HepG2 (cell line): Measurements from ENCODE around the gene ABAT. TPM values are rescaled to one million over a fixed set of nuclear protein-coding genes. Genes with fewer than 3 reads are reported as not detected.

Source experiments
- ATAC-seq: fragments of 200-7000 bp; cut with Tn5 transposase; 3 replicates; pipeline ENCODE4 v1.9.1; 2020; ENCODE audit warnings: mild to moderate bottlenecking, moderate library complexity
- BruUV-seq: library from RNA; stranded (reverse); fragments of 400-500 nt; replicated peaks from 2 replicates; lab custom pipeline; 2021; lab: Mats Ljungman, UMichigan
- CTCF ChIA-PET: fragments of 300-600 bp; formaldehyde crosslinking; extraction: SDS; loops from one replicate; lab custom pipeline; 2021; ENCODE audit warnings: low total read pairs, inconsistent platforms, low intra/inter-chr PET ratio; lab: Yijun Ruan, JAX
- POLR2A ChIA-PET: fragments of 350-600 bp; sonication (Branson Sonifier 250); formaldehyde crosslinking; loops from one replicate; lab custom pipeline; 2020; ENCODE audit warnings: antibody characterized with exemption, inconsistent platforms; lab: Yijun Ruan, JAX
- DNase-seq: peaks from one replicate; pipeline ENCODE4 v3.0.0-alpha.2; 2015; ENCODE audit warnings: low spot score
- FAIRE-seq: peaks from 3 replicates; lab custom pipeline; 2011; peaks lifted over from hg19 to GRCh38; lab: Jason Lieb, UNC
- H2AFZ ChIP-seq: one replicate; pipeline ENCODE4 v1.6.1; 2011; ENCODE audit warnings: low read length, inconsistent platforms
- H3K27ac ChIP-seq: fragments of 300-600 bp; 3 replicates; pipeline ENCODE4 v1.8.0; 2011; ENCODE audit warnings: mixed run types, mild to moderate bottlenecking, mixed read lengths, low read length, inconsistent platforms; ENCODE audit not compliant: insufficient read depth; ENCODE audit errors: extremely low read length
- H3K27me3 ChIP-seq, 2 experiments: fragments of 200-600 bp in 1 of 2; 2 replicates in 1 of 2; 3 replicates in 1 of 2; pipeline versions ENCODE4 v1.6.0 to v1.8.0; 2011; ENCODE audit warnings: low read length in 2 of 2, mild to moderate bottlenecking in 2 of 2, moderate library complexity in 2 of 2, inconsistent platforms in 1 of 2; ENCODE audit not compliant: insufficient read depth in 2 of 2, control insufficient read depth in 1 of 2
- H3K36me3 ChIP-seq, 2 experiments: fragments of 200-600 bp in 1 of 2; replicated peaks in 1 of 2; 2 replicates in 1 of 2; 3 replicates in 1 of 2; pipeline versions ENCODE4 v1.5.1 to v1.8.0; 2011; ENCODE audit warnings: low read length in 2 of 2, inconsistent platforms in 1 of 2; ENCODE audit not compliant: insufficient read depth in 2 of 2, control insufficient read depth in 1 of 2
- H3K4me1 ChIP-seq: 2 replicates; pipeline ENCODE4 v1.5.1; 2012; ENCODE audit warnings: low read length, inconsistent platforms; ENCODE audit not compliant: insufficient read depth
- H3K4me2 ChIP-seq: 2 replicates; pipeline ENCODE4 v1.6.0; 2011; ENCODE audit warnings: low read depth, low read length, inconsistent platforms
- H3K4me3 ChIP-seq, 3 experiments: fragments of 200-600 bp in 1 of 3; sonication (generic), shearing (Covaris generic) in 1 of 3; replicated peaks in 1 of 3; 2 replicates each; pipeline ENCODE4 v1.5.1; 2011 to 2016; ENCODE audit warnings: low read length in 3 of 3, inconsistent platforms in 2 of 3, low read depth in 2 of 3, mild to moderate bottlenecking in 2 of 3, control low read depth in 1 of 3, mixed read lengths in 1 of 3; ENCODE audit not compliant: insufficient read depth in 1 of 3
- H3K79me2 ChIP-seq: one replicate; pipeline ENCODE4 v1.6.1; 2011; ENCODE audit warnings: low read length, inconsistent platforms; ENCODE audit not compliant: insufficient read depth
- H3K9ac ChIP-seq: 2 replicates; pipeline ENCODE4 v1.6.0; 2011; ENCODE audit warnings: mild to moderate bottlenecking, low read depth, low read length, inconsistent platforms; ENCODE audit not compliant: insufficient read depth
- H3K9me3 ChIP-seq: 2 replicates; pipeline ENCODE4 v1.5.1; 2012; ENCODE audit warnings: mild to moderate bottlenecking, low read length
- H4K20me1 ChIP-seq: 2 replicates; pipeline ENCODE4 v1.6.0; 2011; ENCODE audit warnings: inconsistent platforms, mild to moderate bottlenecking, low read length, moderate library complexity; ENCODE audit not compliant: insufficient read depth
- CCDC6 ChIP-seq: sonication (generic); formaldehyde crosslinking; IDR thresholded peaks from 2 replicates; pipeline ENCODE4 v1.8.1; 2022; ENCODE audit warnings: mild to moderate bottlenecking, missing genetic modification reagents, moderate library complexity
- CHCHD3 ChIP-seq: sonication (generic); formaldehyde crosslinking; IDR thresholded peaks from 2 replicates; pipeline ENCODE4 v1.8.0; 2022; ENCODE audit warnings: mild to moderate bottlenecking, missing genetic modification reagents, moderate library complexity
- ELF4 ChIP-seq: sonication (generic); formaldehyde crosslinking; IDR thresholded peaks from 2 replicates; pipeline ENCODE4 v1.5.0; 2020; ENCODE audit warnings: missing genetic modification reagents, mild to moderate bottlenecking, moderate library complexity, borderline replicate concordance
- FOXK1 ChIP-seq: sonication (generic); formaldehyde crosslinking; IDR thresholded peaks from 2 replicates; pipeline ENCODE4 v1.4.0; 2020; ENCODE audit warnings: low read depth, missing genetic modification reagents, borderline replicate concordance
- HDAC1 ChIP-seq: sonication (generic); formaldehyde crosslinking; IDR thresholded peaks from 2 replicates; pipeline ENCODE4 v1.5.1; 2020; ENCODE audit warnings: mild to moderate bottlenecking, missing genetic modification reagents
- HNRNPL ChIP-seq: fragments of 200-400 bp; formaldehyde crosslinking; IDR thresholded peaks from 2 replicates; pipeline ENCODE4 v1.6.1; 2017; ENCODE audit warnings: mild to moderate bottlenecking, low read depth, low read length
- MAFK ChIP-seq, 2 experiments: IDR thresholded peaks in 1 of 2; conservative IDR thresholded peaks in 1 of 2; 2 replicates each; pipeline ENCODE4 v1.6.1; 2011; ENCODE audit warnings: improper control_type of control experiment in 2 of 2, low read length in 2 of 2
- PRDM10 ChIP-seq: sonication (generic); formaldehyde crosslinking; IDR thresholded peaks from 2 replicates; pipeline ENCODE4 v1.4.0; 2020; ENCODE audit warnings: low read depth, missing genetic modification reagents
- U2AF2 ChIP-seq: fragments of 200-400 bp; formaldehyde crosslinking; IDR thresholded peaks from 2 replicates; pipeline ENCODE4 v1.6.1; 2017; ENCODE audit warnings: low read depth, mild to moderate bottlenecking, low read length
- ZFY ChIP-seq: sonication (generic); formaldehyde crosslinking; IDR thresholded peaks from 2 replicates; pipeline ENCODE4 v1.4.0; 2020; ENCODE audit warnings: missing genetic modification reagents
- ZNF205 ChIP-seq: IDR thresholded peaks from 2 replicates; pipeline ENCODE4 v1.6.1; 2018; ENCODE audit warnings: missing biosample characterization, missing genetic modification reagents
- ZNF775 ChIP-seq: sonication (generic); formaldehyde crosslinking; IDR thresholded peaks from 2 replicates; pipeline ENCODE4 v1.4.0; 2020; ENCODE audit warnings: missing genetic modification reagents, mild to moderate bottlenecking, moderate library complexity, borderline replicate concordance
- ZNF839 ChIP-seq: sonication (generic); formaldehyde crosslinking; IDR thresholded peaks from 2 replicates; pipeline ENCODE4 v1.4.0; 2020; ENCODE audit warnings: missing genetic modification reagents, mild to moderate bottlenecking, borderline replicate concordance
- WGBS: methylation state at CpG from one replicate; pipeline ENCODE4 v1.1.6; 2017; ENCODE audit warnings: low lambda C conversion rate; 5-methylcytosine and 5-hydroxymethylcytosine counted together
- in situ Hi-C: cut with HindIII; loops from 2 replicates; pipeline ENCODE4 v1.10.0; 2017; ENCODE audit warnings: low pct_unique_long_range_greater_than_20kb; ENCODE audit not compliant: extremely low pct_ligation_motif_present
- intact Hi-C: fragments of 100-400 bp; cut with micrococcal nuclease; formaldehyde crosslinking; loops from one replicate; pipeline ENCODE4 v1.10.0; 2022; ENCODE audit not compliant: unreplicated experiment
- polyA plus RNA-seq, 8 experiments: library from polyadenylated mRNA; depleted of rRNA in 3 of 8; stranded (reverse) in 7 of 8; unstranded in 1 of 8; fragments of >200 nt; fragmentation: Illumina TruSeq in 4 of 8; extraction: Trizol in 4 of 8; gene quantifications; 2 replicates each; pipeline versions ENCODE4 v1.2.1 to v1.2.3, GENCODE V29; 2011 to 2016; ENCODE audit warnings: low read depth in 4 of 8, missing spikeins in 1 of 8, mixed read lengths in 1 of 8; ENCODE audit not compliant: insufficient read depth in 1 of 8
- total RNA-seq, 5 experiments: library from RNA; depleted of rRNA; stranded (reverse); fragments of >200 nt; fragmentation: Illumina TruSeq; extraction: Trizol; gene quantifications; 2 replicates each; pipeline ENCODE4 v1.2.3, GENCODE V29; 2016; ENCODE audit warnings: low read depth in 1 of 5
- TF ChIP-seq, protein P1 (sequence below): sonication (generic); formaldehyde crosslinking; IDR thresholded peaks from 2 replicates; pipeline ENCODE4 v1.4.0; 2020; ENCODE audit warnings: mild to moderate bottlenecking, missing genetic modification reagents, borderline replicate concordance
- TF ChIP-seq, protein P2 (sequence below): sonication (generic); formaldehyde crosslinking; IDR thresholded peaks from 2 replicates; pipeline ENCODE4 v1.8.1; 2023; ENCODE audit warnings: mild to moderate bottlenecking, inconsistent platforms, moderate library complexity, missing genetic modification reagents, borderline replicate concordance

Gene ABAT
- total and polyA plus RNA-seq, 2 of the 13 experiments (the other 11 are each of a cell fraction or from before 2014, with no cell fraction given) = 47.6 to 97.3 TPM

DNA sequence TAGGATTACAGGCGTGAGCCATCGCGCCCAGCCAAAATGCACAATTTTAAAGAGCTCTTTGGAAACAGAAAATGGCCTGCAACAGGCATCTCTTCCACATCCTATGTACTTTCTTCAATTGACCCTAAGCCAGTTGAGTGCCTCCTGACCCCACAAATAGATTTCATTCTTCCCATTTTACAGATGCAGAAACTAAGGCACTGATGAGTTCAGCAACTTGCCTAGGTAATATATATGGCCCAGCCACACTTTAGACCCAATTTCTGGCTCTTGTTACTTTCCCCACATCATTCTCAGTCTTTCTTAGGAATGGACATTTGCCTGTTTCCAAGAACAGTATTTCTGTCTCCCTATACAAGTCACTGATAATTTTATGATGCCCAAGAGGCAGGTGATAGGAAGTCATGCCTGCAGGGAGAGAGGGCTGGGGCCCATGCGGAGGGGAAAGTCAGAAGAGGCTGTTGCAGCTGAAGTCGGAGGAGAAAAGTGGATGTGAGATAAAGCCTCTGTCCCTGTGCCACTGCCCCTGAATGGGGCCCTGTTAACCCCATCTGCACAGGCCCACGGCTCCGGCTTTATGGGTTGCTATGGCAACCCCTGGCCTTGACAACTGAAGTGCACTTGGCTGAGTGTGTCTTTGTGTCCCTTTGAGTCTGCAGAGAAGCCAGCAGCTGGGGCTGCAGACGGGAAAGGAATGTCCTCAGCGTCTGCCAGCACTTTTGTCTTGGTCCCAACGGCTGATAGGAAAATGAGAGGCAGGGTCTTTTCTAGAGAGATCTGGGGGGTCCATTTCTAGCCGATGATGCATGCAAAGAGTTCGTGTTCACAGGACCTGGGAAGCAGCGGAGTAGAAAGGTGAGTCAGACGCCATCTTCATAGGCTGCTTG is 45.9 kb downstream of the ABAT start:
- Histone ChIP-seq H4K20me1 (no peaks in the 10 kb centered on the region), H3K27me3 (no peaks in the 10 kb centered on the region), H2AFZ (no peak overlapping the region), H3K9me3 (no peaks in the 10 kb centered on the region), H3K4me2 (peak overlapping the region; percentile 52), H3K27ac (no peak overlapping the region), H3K79me2 (no peaks in the 10 kb centered on the region), H3K36me3 (peaks cover 9 to 27% of the 10 kb centered on the region in 2 experiments; a peak in 4 of 5 replicates), H3K9ac (no peak overlapping the region), H3K4me1 (peaks cover 26% of the 10 kb centered on the region), H3K4me3 (no peak overlapping the region)
- in situ Hi-C loops (no loop called here), intact Hi-C loops (loop anchor here (5.0 kb wide), 2 partner anchors 58 to 1057 kb away; no protein-coding TSS in a partner anchor)
- CTCF ChIA-PET = no interaction called here
- peak; percentile 85 for DNase-seq
- WGBS = 55% methylated on average over 14 of the region's 14 CpGs
- no TSS peak for BruUV-seq
- POLR2A ChIA-PET = interaction anchor here (1.1 kb wide), 1 partner anchor 39 kb away, joined by 3 read pairs; no protein-coding TSS in a partner anchor
- ATAC-seq = peak; percentile 91
- FAIRE-seq = peak; percentile 12
- TF ChIP-seq ZNF205 (no peak), ZFY (0 out of 2 replicates have a peak, but pooled peaks have one; percentile 32), ZNF839 (CRISPR knock-in tag) (no peak), FOXK1 (0 out of 2 replicates have a peak, but pooled peaks have one; percentile 45), U2AF2 (peak; percentile 98), HDAC1 (CRISPR knock-in tag) (peak; percentile 74), ELF4 (CRISPR knock-in tag) (no peak), PRDM10 (no peak), CCDC6 (no peak), MAFK (conservative IDR thresholded peaks at IDR 0.05 in 1 of 2, IDR thresholded peaks at IDR 0.05 in 1 of 2; ENCODE audit: low read length in 2 of 2) (no peak), ZNF775 (no peak), CHCHD3 (CRISPR knock-in tag) (0 out of 2 replicates have a peak, but pooled peaks have one; percentile 12), HNRNPL (0 out of 2 replicates have a peak, but pooled peaks have one; percentile 30)
- TF ChIP-seq, protein P1, sequence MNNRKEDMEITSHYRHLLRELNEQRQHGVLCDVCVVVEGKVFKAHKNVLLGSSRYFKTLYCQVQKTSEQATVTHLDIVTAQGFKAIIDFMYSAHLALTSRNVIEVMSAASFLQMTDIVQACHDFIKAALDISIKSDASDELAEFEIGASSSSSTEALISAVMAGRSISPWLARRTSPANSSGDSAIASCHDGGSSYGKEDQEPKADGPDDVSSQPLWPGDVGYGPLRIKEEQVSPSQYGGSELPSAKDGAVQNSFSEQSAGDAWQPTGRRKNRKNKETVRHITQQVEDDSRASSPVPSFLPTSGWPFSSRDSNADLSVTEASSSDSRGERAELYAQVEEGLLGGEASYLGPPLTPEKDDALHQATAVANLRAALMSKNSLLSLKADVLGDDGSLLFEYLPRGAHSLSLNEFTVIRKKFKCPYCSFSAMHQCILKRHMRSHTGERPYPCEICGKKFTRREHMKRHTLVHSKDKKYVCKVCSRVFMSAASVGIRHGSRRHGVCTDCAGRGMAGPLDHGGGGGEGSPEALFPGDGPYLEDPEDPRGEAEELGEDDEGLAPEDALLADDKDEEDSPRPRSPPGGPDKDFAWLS = 0 out of 2 replicates have a peak, but pooled peaks have one; percentile 31
- TF ChIP-seq, protein P2, sequence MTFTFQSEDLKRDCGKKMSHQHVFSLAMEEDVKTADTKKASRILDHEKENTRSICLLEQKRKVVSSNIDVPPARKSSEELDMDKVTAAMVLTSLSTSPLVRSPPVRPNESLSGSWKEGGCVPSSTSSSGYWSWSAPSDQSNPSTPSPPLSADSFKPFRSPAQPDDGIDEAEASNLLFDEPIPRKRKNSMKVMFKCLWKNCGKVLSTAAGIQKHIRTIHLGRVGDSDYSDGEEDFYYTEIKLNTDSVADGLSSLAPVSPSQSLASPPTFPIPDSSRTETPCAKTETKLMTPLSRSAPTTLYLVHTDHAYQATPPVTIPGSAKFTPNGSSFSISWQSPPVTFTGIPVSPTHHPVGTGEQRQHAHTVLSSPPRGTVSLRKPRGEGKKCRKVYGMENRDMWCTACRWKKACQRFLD (CRISPR knock-in tag) = no peak
